NCI-H748 treated with DMSO at 0.1 percent for 48 hours (cell line): ENCODE results near the gene DKKL1.
"Not testable (repeated sequence)": the region's sequence is repeated elsewhere in the genome, so short reads cannot be mapped to it uniquely, and the experiment has no call there.

Experiments
- DNase-seq: peaks from one replicate; lab custom pipeline; 2025; lab: John Stamatoyannopoulos, UW

The DKKL1 gene

GRCh38 chr19:49362048-49362928 is 1.4 kb upstream of the DKKL1 start, which contains the start of gene TEAD2:
Gene TEAD2, minus strand, starts transcription at chr19:49362416. Its CDS starts 2,341 bp downstream, at chr19:49360075.
- no peak for DNase-seq

GRCh38 chr19:49362929-49363267 is 779 bp upstream of the DKKL1 start:
- no peak for DNase-seq

GRCh38 chr19:49364083-49364737 is 533 bp downstream of the DKKL1 start:
- no peak for DNase-seq

GRCh38 chr19:49366110-49366509 is 2.4 kb downstream of the DKKL1 start:
- no peak for DNase-seq

- no peak for DNase-seq
Observed at GRCh38 chr19:49368711-49369358, 5.2 kb downstream of the DKKL1 start.

GRCh38 chr19:49371184-49371583 is 7.5 kb downstream of the DKKL1 start:
- DNase-seq: no peak

GRCh38 chr19:49373174-49373573 is 9.5 kb downstream of the DKKL1 start:
- DNase-seq: not testable (repeated sequence)

- no peak for DNase-seq
Observed at GRCh38 chr19:49374665-49375434, 11.2 kb downstream of the DKKL1 start.

GRCh38 chr19:49378512-49378911 is 14.8 kb downstream of the DKKL1 start:
- no peak for DNase-seq

- no peak for DNase-seq
Observed at GRCh38 chr19:49380391-49380790, 16.7 kb downstream of the DKKL1 start.

GRCh38 chr19:49382639-49383038 is 19.0 kb downstream of the DKKL1 start:
- DNase-seq: no peak

GRCh38 chr19:49383599-49383998 is 19.9 kb downstream of the DKKL1 start:
- no peak for DNase-seq

- no peak for DNase-seq
Observed at GRCh38 chr19:49387936-49388372, 24.3 kb downstream of the DKKL1 start, which contains the start of gene KASH5. Gene KASH5, plus strand, starts transcription at chr19:49388249. Its CDS starts 2,635 bp downstream, at chr19:49390884.

GRCh38 chr19:49389406-49389805 is 25.7 kb downstream of the DKKL1 start:
- no peak for DNase-seq

- DNase-seq: no peak
Observed at GRCh38 chr19:49390131-49390928, 26.7 kb downstream of the DKKL1 start.

- DNase-seq: no peak
Observed at GRCh38 chr19:49390929-49391359, 27.3 kb downstream of the DKKL1 start.

GRCh38 chr19:49391581-49392399 is 28.1 kb downstream of the DKKL1 start:
- peak; percentile 70 for DNase-seq

- DNase-seq: no peak
Observed at GRCh38 chr19:49393881-49394280, 30.2 kb downstream of the DKKL1 start.

- no peak for DNase-seq
Observed at GRCh38 chr19:49395581-49396407, 32.1 kb downstream of the DKKL1 start.
